DOHH2 (cell line): ENCODE data around the gene MYOC.

Experiments used
- H3F3A ChIP-seq: fragments of 200-600 bp; sonication (generic), shearing (Covaris generic); 2 replicates; pipeline ENCODE4 v1.6.0; 2016; ENCODE audit warnings: antibody characterized with exemption, mild to moderate bottlenecking; ENCODE audit not compliant: control insufficient read depth, insufficient read depth
- H3K27ac ChIP-seq: fragments of 200-600 bp; sonication (generic); 2 replicates; pipeline ENCODE4 v1.5.1; 2014; ENCODE audit warnings: low read depth, mild to moderate bottlenecking, low read length, moderate library complexity
- H3K27me3 ChIP-seq: fragments of 200-600 bp; sonication (generic); 2 replicates; pipeline ENCODE4 v1.6.1; 2014; ENCODE audit warnings: mild to moderate bottlenecking, low read length, mixed read lengths; ENCODE audit not compliant: control insufficient read depth
- H3K36me3 ChIP-seq: fragments of 200-600 bp; sonication (generic); 2 replicates; pipeline ENCODE4 v1.6.1; 2014; ENCODE audit warnings: mild to moderate bottlenecking, low read length, moderate library complexity, mixed read lengths; ENCODE audit not compliant: control insufficient read depth
- H3K4me1 ChIP-seq: fragments of 200-600 bp; sonication (generic); 2 replicates; pipeline ENCODE4 v1.6.1; 2014; ENCODE audit warnings: mild to moderate bottlenecking, low read length, mixed read lengths; ENCODE audit not compliant: control insufficient read depth
- H3K4me2 ChIP-seq: fragments of 200-600 bp; sonication (generic); 2 replicates; pipeline ENCODE4 v1.6.0; 2014; ENCODE audit warnings: mild to moderate bottlenecking, low read length, moderate library complexity
- H3K4me3 ChIP-seq: fragments of 200-600 bp; sonication (generic); 2 replicates; pipeline ENCODE4 v1.5.1; 2014; ENCODE audit warnings: mild to moderate bottlenecking, low read length, mixed read lengths
- H3K79me2 ChIP-seq: fragments of 200-600 bp; sonication (generic); 2 replicates; pipeline ENCODE4 v1.6.1; 2014; ENCODE audit warnings: mild to moderate bottlenecking, low read length, mixed read lengths; ENCODE audit not compliant: control insufficient read depth
- H3K9me2 ChIP-seq: fragments of 200-600 bp; sonication (generic); replicated peaks from 2 replicates; pipeline ENCODE4 v1.6.1; 2014; ENCODE audit warnings: mild to moderate bottlenecking, low read length, mixed read lengths; ENCODE audit not compliant: control insufficient read depth
- H3K9me3 ChIP-seq: fragments of 200-600 bp; sonication (generic); 2 replicates; pipeline ENCODE4 v1.6.1; 2014; ENCODE audit warnings: antibody characterized with exemption, low read length, mixed read lengths; ENCODE audit not compliant: control insufficient read depth, insufficient read depth
- H4K20me1 ChIP-seq: fragments of 200-600 bp; sonication (generic); 2 replicates; pipeline ENCODE4 v1.6.0; 2014; ENCODE audit warnings: low read depth, mild to moderate bottlenecking, antibody characterized with exemption, low read length, moderate library complexity; ENCODE audit not compliant: control insufficient read depth, insufficient read depth
- CTCF ChIP-seq: fragments of 200-600 bp; sonication (generic); IDR thresholded peaks from one replicate; pipeline ENCODE4 v1.5.1; 2014; ENCODE audit warnings: antibody characterized with exemption, mild to moderate bottlenecking, low read depth, low read length; ENCODE audit not compliant: poor library complexity, severe bottlenecking
- EZH2phosphoT487 ChIP-seq: fragments of 200-600 bp; sonication (generic); IDR thresholded peaks from 2 replicates; pipeline ENCODE4 v1.6.1; 2017; ENCODE audit warnings: borderline replicate concordance, mild to moderate bottlenecking, antibody characterized with exemption, low read length, moderate library complexity, mixed read lengths

MYOC gene

GRCh38 chr1:171642197-171642596, 10.3 kb downstream of the MYOC start:
- no peaks in the 10 kb centered on the region for H3F3A ChIP-seq
- H3K27me3 ChIP-seq, result no peaks in the 10 kb centered on the region
- TF ChIP-seq CTCF (no peak), EZH2phosphoT487 (no peak)
- no peaks in the 10 kb centered on the region for H3K9me2 ChIP-seq
- H3K36me3 ChIP-seq, result no peaks in the 10 kb centered on the region
- H3K4me1 ChIP-seq, result no peaks in the 10 kb centered on the region
- no peaks in the 10 kb centered on the region for H3K9me3 ChIP-seq
- H3K4me2 ChIP-seq, result no peak overlapping the region
- no peak overlapping the region for H3K27ac ChIP-seq
- no peaks in the 10 kb centered on the region for H4K20me1 ChIP-seq
- H3K4me3 ChIP-seq, result no peak overlapping the region
- H3K79me2 ChIP-seq, result no peaks in the 10 kb centered on the region

GRCh38 chr1:171641076-171641864, 11.2 kb downstream of the MYOC start:
- Histone ChIP-seq H3K4me3 (no peak overlapping the region), H3K9me3 (no peaks in the 10 kb centered on the region), H3K79me2 (no peaks in the 10 kb centered on the region), H3K4me2 (no peak overlapping the region), H3F3A (no peaks in the 10 kb centered on the region), H3K27me3 (no peaks in the 10 kb centered on the region), H3K4me1 (no peaks in the 10 kb centered on the region), H3K27ac (no peak overlapping the region), H3K36me3 (no peaks in the 10 kb centered on the region), H3K9me2 (no peaks in the 10 kb centered on the region), H4K20me1 (no peaks in the 10 kb centered on the region)
- TF ChIP-seq CTCF (no peak), EZH2phosphoT487 (no peak)

GRCh38 chr1:171640225-171640624, 12.3 kb downstream of the MYOC start:
- H3K36me3 ChIP-seq, result no peaks in the 10 kb centered on the region
- H4K20me1 ChIP-seq, result no peaks in the 10 kb centered on the region
- H3K9me2 ChIP-seq, result no peaks in the 10 kb centered on the region
- no peaks in the 10 kb centered on the region for H3K4me1 ChIP-seq
- H3K4me3 ChIP-seq, result no peak overlapping the region
- H3K27ac ChIP-seq, result no peak overlapping the region
- H3K27me3 ChIP-seq, result no peaks in the 10 kb centered on the region
- no peaks in the 10 kb centered on the region for H3K9me3 ChIP-seq
- H3K4me2 ChIP-seq, result no peak overlapping the region
- no peaks in the 10 kb centered on the region for H3F3A ChIP-seq
- TF ChIP-seq EZH2phosphoT487 (no peak), CTCF (no peak)
- no peaks in the 10 kb centered on the region for H3K79me2 ChIP-seq
